ENCODE measurements around the gene LYRM9. TPM values are rescaled to one million over a fixed set of nuclear protein-coding genes. Genes with fewer than 3 reads are reported as not detected.
"Not testable (repeated sequence)": the region's sequence is repeated elsewhere in the genome, so short reads cannot be mapped to it uniquely, and the experiment has no call there.

The LYRM9 gene
- total RNA-seq, 1 donor from 2014 or later, result 1.9 TPM

- H3K4me1 Mint-ChIP-seq (ENCODE audit: low read depth), result no peaks in the 10 kb centered on the region
- DNase-seq (ENCODE audit: low spot score), result no peak
- no peak overlapping the region for H3K4me3 Mint-ChIP-seq
- peaks cover 35% of the 10 kb centered on the region for H3K27me3 Mint-ChIP-seq (ENCODE audit: insufficient read depth)
- no peaks in the 10 kb centered on the region for H3K36me3 Mint-ChIP-seq (ENCODE audit: low read depth)
- no peaks in the 10 kb centered on the region for H3K9me3 Mint-ChIP-seq
- intact Hi-C loops (cut with micrococcal nuclease), result no loop called here
- no peak overlapping the region for H3K27ac Mint-ChIP-seq
Observed at GRCh38 chr17:27899525-27899924, 6.4 kb upstream of the LYRM9 start.

- intact Hi-C loops (cut with micrococcal nuclease), result no loop called here
- Mint-ChIP-seq H3K4me1 (ENCODE audit: low read depth) (peaks cover 12% of the 10 kb centered on the region), H3K27me3 (ENCODE audit: insufficient read depth) (peaks cover 44% of the 10 kb centered on the region), H3K36me3 (ENCODE audit: low read depth) (no peaks in the 10 kb centered on the region), H3K4me3 (no peak overlapping the region), H3K27ac (no peak overlapping the region), H3K9me3 (no peaks in the 10 kb centered on the region)
- DNase-seq (ENCODE audit: low spot score), result no peak
Observed at GRCh38 chr17:27898096-27898495, 4.9 kb upstream of the LYRM9 start.

DNA sequence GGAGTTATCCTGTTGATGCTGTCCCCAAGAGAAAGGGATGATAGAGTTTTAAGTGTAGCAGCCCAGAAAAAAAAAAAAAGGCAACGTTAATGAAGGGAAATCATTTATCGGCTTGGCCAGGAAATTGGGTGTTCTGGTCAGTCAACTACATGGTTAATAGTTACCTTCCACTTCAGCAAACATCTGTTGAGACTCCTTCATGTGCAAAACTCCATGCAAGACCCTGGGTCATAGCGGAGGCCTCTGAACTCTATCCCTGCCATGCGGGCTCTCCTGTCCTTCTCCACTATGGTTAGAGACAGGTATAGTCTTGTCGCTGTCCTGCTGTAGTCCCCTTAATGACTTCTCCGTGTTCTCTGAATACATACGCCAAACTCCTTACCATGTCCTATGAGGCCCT is 3.5 kb upstream of the LYRM9 start:
- H3K27ac Mint-ChIP-seq, result no peak overlapping the region
- no peaks in the 10 kb centered on the region for H3K36me3 Mint-ChIP-seq (ENCODE audit: low read depth)
- H3K27me3 Mint-ChIP-seq (ENCODE audit: insufficient read depth), result peaks cover 43% of the 10 kb centered on the region
- H3K9me3 Mint-ChIP-seq, result no peaks in the 10 kb centered on the region
- H3K4me1 Mint-ChIP-seq (ENCODE audit: low read depth), result peaks cover 19% of the 10 kb centered on the region
- intact Hi-C loops (cut with micrococcal nuclease), result no loop called here
- no peak for DNase-seq (ENCODE audit: low spot score)
- no peak overlapping the region for H3K4me3 Mint-ChIP-seq

- Mint-ChIP-seq H3K27me3 (ENCODE audit: insufficient read depth) (peaks cover 43% of the 10 kb centered on the region), H3K4me1 (ENCODE audit: low read depth) (peaks cover 19% of the 10 kb centered on the region), H3K27ac (no peak overlapping the region), H3K9me3 (no peaks in the 10 kb centered on the region), H3K36me3 (ENCODE audit: low read depth) (no peaks in the 10 kb centered on the region), H3K4me3 (no peak overlapping the region)
- no peak for DNase-seq (ENCODE audit: low spot score)
- intact Hi-C loops (cut with micrococcal nuclease), result no loop called here
Observed at GRCh38 chr17:27895940-27896535, 2.9 kb upstream of the LYRM9 start.

GRCh38 chr17:27895123-27895895 is 2.1 kb upstream of the LYRM9 start:
- no peak for DNase-seq (ENCODE audit: low spot score)
- Mint-ChIP-seq H3K36me3 (ENCODE audit: low read depth) (no peaks in the 10 kb centered on the region), H3K4me1 (ENCODE audit: low read depth) (peaks cover 19% of the 10 kb centered on the region), H3K4me3 (no peak overlapping the region), H3K9me3 (no peaks in the 10 kb centered on the region), H3K27ac (no peak overlapping the region), H3K27me3 (ENCODE audit: insufficient read depth) (peaks cover 43% of the 10 kb centered on the region)
- intact Hi-C loops (cut with micrococcal nuclease), result no loop called here

GRCh38 chr17:27893841-27894503 is 807 bp upstream of the LYRM9 start:
- peaks cover 41% of the 10 kb centered on the region for H3K27me3 Mint-ChIP-seq (ENCODE audit: insufficient read depth)
- H3K9me3 Mint-ChIP-seq, result no peaks in the 10 kb centered on the region
- intact Hi-C loops (cut with micrococcal nuclease), result loop anchor here (1.0 kb wide), 4 partner anchors 89 to 463 kb away; partner anchors contain the start of gene POLDIP2
- peak overlapping the region; percentile 85 for H3K27ac Mint-ChIP-seq
- no peaks in the 10 kb centered on the region for H3K36me3 Mint-ChIP-seq (ENCODE audit: low read depth)
- DNase-seq (ENCODE audit: low spot score), result no peak
- peak overlapping the region; percentile 63 for H3K4me3 Mint-ChIP-seq
- H3K4me1 Mint-ChIP-seq (ENCODE audit: low read depth), result peaks cover 21% of the 10 kb centered on the region

- Mint-ChIP-seq H3K27ac (peak overlapping the region; percentile 73), H3K36me3 (ENCODE audit: low read depth) (no peaks in the 10 kb centered on the region), H3K4me3 (peak overlapping the region; percentile 85), H3K9me3 (no peaks in the 10 kb centered on the region), H3K27me3 (ENCODE audit: insufficient read depth) (peaks cover 38% of the 10 kb centered on the region), H3K4me1 (ENCODE audit: low read depth) (peaks cover 32% of the 10 kb centered on the region)
- no peak for DNase-seq (ENCODE audit: low spot score)
- intact Hi-C loops (cut with micrococcal nuclease), result no loop called here
Observed at GRCh38 chr17:27892542-27892865, 661 bp downstream of the LYRM9 start.

DNA sequence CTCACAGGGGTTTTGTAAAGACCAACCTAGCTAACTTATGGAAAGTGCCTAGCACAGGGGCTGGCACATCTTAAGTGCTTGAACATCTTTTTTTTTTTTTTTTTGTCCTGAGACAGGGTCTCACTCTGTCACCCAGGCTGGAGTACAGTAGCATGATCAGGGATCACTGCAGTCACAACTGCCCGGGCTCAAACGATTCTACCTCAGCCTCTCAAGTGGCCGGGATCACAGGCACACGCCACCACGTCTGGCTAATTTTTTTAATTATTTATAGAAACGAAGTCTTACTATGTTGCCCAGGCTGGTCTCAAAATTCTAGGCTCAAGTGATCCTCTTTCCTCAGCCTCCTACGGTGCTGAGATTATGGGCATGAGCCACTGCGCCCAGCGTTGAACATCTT is 1.3 kb downstream of the LYRM9 start:
- Mint-ChIP-seq H3K27me3 (ENCODE audit: insufficient read depth) (peaks cover 32% of the 10 kb centered on the region), H3K4me1 (ENCODE audit: low read depth) (peaks cover 32% of the 10 kb centered on the region), H3K36me3 (ENCODE audit: low read depth) (no peaks in the 10 kb centered on the region), H3K27ac (no peak overlapping the region), H3K4me3 (peak overlapping the region; percentile 85), H3K9me3 (no peaks in the 10 kb centered on the region)
- DNase-seq (ENCODE audit: low spot score), result no peak
- intact Hi-C loops (cut with micrococcal nuclease), result no loop called here

DNA sequence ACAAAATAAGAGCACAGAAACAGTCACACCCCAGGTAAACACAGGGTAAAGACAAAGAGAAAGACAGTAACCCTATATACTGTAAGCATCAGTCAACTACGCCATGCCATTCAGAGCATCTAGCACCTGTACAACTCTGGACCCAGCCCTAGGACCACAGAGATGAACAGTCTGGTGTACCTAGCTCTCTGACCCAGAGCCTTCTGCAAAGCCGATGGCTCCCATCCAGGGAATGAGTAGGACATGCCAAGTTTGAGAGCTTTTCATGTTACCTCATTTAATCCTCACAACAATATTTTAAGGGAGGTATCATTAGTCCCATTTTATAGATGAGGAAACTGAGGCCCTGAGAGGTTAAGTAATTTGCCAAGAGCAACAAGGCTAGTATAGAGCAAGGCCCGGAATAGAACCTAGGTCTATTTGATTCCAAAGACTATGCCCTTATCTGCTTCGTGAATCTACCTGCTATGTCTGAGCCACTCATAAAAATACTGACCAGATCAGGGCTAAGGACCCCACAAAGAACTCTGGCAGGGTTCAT is 3.4 kb downstream of the LYRM9 start:
- Mint-ChIP-seq H3K27me3 (ENCODE audit: insufficient read depth) (peaks cover 11% of the 10 kb centered on the region), H3K4me3 (no peak overlapping the region), H3K4me1 (ENCODE audit: low read depth) (peaks cover 47% of the 10 kb centered on the region), H3K27ac (no peak overlapping the region), H3K9me3 (no peaks in the 10 kb centered on the region), H3K36me3 (ENCODE audit: low read depth) (no peaks in the 10 kb centered on the region)
- intact Hi-C loops (cut with micrococcal nuclease), result no loop called here
- DNase-seq (ENCODE audit: low spot score), result no peak

DNA sequence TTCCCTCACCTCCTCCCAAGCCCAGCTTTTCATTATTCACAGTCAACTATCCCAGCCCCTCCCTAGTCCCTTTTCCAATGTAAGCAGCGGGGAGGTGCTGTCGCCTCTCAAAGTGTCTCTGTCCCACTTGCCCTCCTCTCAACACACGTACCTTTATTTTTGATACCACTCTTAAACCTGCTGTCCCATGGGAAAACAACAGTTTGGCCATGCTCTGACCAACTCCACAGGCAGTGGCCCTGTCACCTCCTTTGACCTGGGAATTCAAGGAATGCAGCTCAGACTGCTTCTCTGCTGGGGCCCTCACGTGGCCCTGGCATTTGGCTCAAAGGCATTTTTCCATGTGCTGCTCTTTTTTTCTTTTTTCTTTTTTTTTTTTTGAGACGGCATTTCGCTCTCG is 4.2 kb downstream of the LYRM9 start:
- no peaks in the 10 kb centered on the region for H3K9me3 Mint-ChIP-seq
- no peaks in the 10 kb centered on the region for H3K36me3 Mint-ChIP-seq (ENCODE audit: low read depth)
- H3K27me3 Mint-ChIP-seq (ENCODE audit: insufficient read depth), result peaks cover 5% of the 10 kb centered on the region
- intact Hi-C loops (cut with micrococcal nuclease), result no loop called here
- H3K27ac Mint-ChIP-seq, result no peak overlapping the region
- DNase-seq (ENCODE audit: low spot score), result no peak
- no peak overlapping the region for H3K4me3 Mint-ChIP-seq
- peaks cover 42% of the 10 kb centered on the region for H3K4me1 Mint-ChIP-seq (ENCODE audit: low read depth)

- H3K27ac Mint-ChIP-seq, result no peak overlapping the region
- peaks cover 2% of the 10 kb centered on the region for H3K27me3 Mint-ChIP-seq (ENCODE audit: insufficient read depth)
- no peaks in the 10 kb centered on the region for H3K9me3 Mint-ChIP-seq
- intact Hi-C loops (cut with micrococcal nuclease), result no loop called here
- H3K36me3 Mint-ChIP-seq (ENCODE audit: low read depth), result no peaks in the 10 kb centered on the region
- DNase-seq (ENCODE audit: low spot score), result no peak
- no peak overlapping the region for H3K4me3 Mint-ChIP-seq
- peaks cover 35% of the 10 kb centered on the region for H3K4me1 Mint-ChIP-seq (ENCODE audit: low read depth)
Observed at GRCh38 chr17:27888067-27888466, 5.1 kb downstream of the LYRM9 start.

DNA sequence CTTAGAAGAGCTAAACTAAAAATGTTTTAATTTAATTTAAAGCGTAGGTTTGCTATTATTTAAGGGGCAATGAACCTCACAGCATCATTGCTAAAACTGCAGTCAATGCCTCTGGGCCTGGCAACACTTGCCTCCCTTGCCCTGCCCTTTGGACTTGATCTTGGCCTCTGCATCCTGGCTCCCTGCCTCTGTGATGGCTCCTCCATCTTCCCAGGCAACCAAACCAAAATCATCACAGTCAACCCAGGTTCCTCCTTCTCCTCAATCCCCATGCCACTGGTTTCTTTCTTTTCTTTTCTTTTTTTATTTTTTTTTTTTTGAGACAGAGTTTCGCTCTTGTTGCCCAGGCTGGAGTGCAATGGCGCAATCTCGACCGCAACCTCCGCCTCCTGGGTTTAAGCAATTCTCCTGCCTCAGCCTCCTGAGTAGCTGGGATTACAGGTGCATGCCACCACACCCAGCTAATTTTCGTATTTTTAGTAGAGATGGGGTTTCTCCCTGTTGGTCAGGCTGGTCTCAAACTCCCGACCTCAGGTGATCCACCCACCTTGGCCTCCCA is 6.7 kb downstream of the LYRM9 start:
- H3K27me3 Mint-ChIP-seq (ENCODE audit: insufficient read depth); intact Hi-C loops (cut with micrococcal nuclease); H3K4me3 Mint-ChIP-seq; H3K36me3 Mint-ChIP-seq (ENCODE audit: low read depth); H3K27ac Mint-ChIP-seq; DNase-seq (ENCODE audit: low spot score); H3K9me3 Mint-ChIP-seq: not testable (repeated sequence)
- H3K4me1 Mint-ChIP-seq (ENCODE audit: low read depth), result peaks cover 28% of the 10 kb centered on the region
